GM19438 (cell line): ENCODE results near the gene LANCL2.

Source experiments
- ATAC-seq: cut with Tn5 transposase; IDR thresholded peaks from one replicate; pipeline ENCODE4 v1.9.1; 2021; ENCODE audit warnings: low read depth; ENCODE audit not compliant: unreplicated experiment

LANCL2 gene

GRCh38 chr7:55432939-55433784 is 68.0 kb downstream of the LANCL2 start:
- peak; percentile 75 for ATAC-seq

GRCh38 chr7:55435466-55435865 is 70.3 kb downstream of the LANCL2 start:
- ATAC-seq = no peak

- no peak for ATAC-seq
Observed at GRCh38 chr7:55436457-55436856, 71.3 kb downstream of the LANCL2 start.

GRCh38 chr7:55437375-55437774 is 72.2 kb downstream of the LANCL2 start:
- ATAC-seq = no peak

- ATAC-seq = no peak
Observed at GRCh38 chr7:55438085-55438756, 73.1 kb downstream of the LANCL2 start.

GRCh38 chr7:55438757-55439525 is 73.8 kb downstream of the LANCL2 start:
- no peak for ATAC-seq

- ATAC-seq = no peak
Observed at GRCh38 chr7:55439627-55440026, 74.5 kb downstream of the LANCL2 start.

- no peak for ATAC-seq
Observed at GRCh38 chr7:55440040-55440690, 75.0 kb downstream of the LANCL2 start.

- no peak for ATAC-seq
Observed at GRCh38 chr7:55441002-55441401, 75.9 kb downstream of the LANCL2 start.

- ATAC-seq = no peak
Observed at GRCh38 chr7:55441774-55442522, 76.8 kb downstream of the LANCL2 start.

- ATAC-seq = no peak
Observed at GRCh38 chr7:55444786-55445185, 79.6 kb downstream of the LANCL2 start.

GRCh38 chr7:55448526-55448925 is 83.4 kb downstream of the LANCL2 start:
- no peak for ATAC-seq

- ATAC-seq = no peak
Observed at GRCh38 chr7:55449205-55449991, 84.3 kb downstream of the LANCL2 start.

GRCh38 chr7:55449992-55450535 is 84.9 kb downstream of the LANCL2 start:
- no peak for ATAC-seq

- ATAC-seq = no peak
Observed at GRCh38 chr7:55452971-55453370, 87.8 kb downstream of the LANCL2 start.

GRCh38 chr7:55457801-55458200 is 92.7 kb downstream of the LANCL2 start:
- ATAC-seq = no peak

GRCh38 chr7:55458351-55458750 is 93.2 kb downstream of the LANCL2 start:
- no peak for ATAC-seq

GRCh38 chr7:55463686-55464262 is 98.6 kb downstream of the LANCL2 start:
- no peak for ATAC-seq

GRCh38 chr7:55464422-55464821 is 99.3 kb downstream of the LANCL2 start:
- no peak for ATAC-seq
